Left lung (tissue), 10 donors: ENCODE data around the gene AUTS2. TPM values are rescaled to one million over a fixed set of nuclear protein-coding genes. Genes with fewer than 3 reads are reported as not detected.

Source experiments
- ATAC-seq: fragments of 200-7000 bp; cut with Tn5 transposase; one replicate; pipeline ENCODE4 v1.9.1; 2020; ENCODE audit warnings: moderate library complexity
- DNase-seq, 4 donors: peaks; one replicate each; pipeline ENCODE4 v3.0.0-alpha.2; 2013 to 2020
- H3K27ac ChIP-seq, 2 donors: fragments of 200-600 bp; sonication (generic) in 1 of 2; one replicate each; pipeline versions ENCODE4 v1.5.0 to v1.8.0; 2020 to 2021
- H3K27me3 ChIP-seq, 2 donors: fragments of 200-600 bp; sonication (generic) in 1 of 2; one replicate each; pipeline versions ENCODE4 v1.5.0 to v1.8.0; 2020 to 2021
- H3K36me3 ChIP-seq, 2 donors: fragments of 200-600 bp; sonication (generic) in 1 of 2; one replicate each; pipeline versions ENCODE4 v1.5.0 to v1.8.0; 2020 to 2021
- H3K4me1 ChIP-seq, 2 donors: fragments of 200-600 bp; one replicate each; pipeline ENCODE4 v1.8.0; 2021
- H3K4me3 ChIP-seq, 2 donors: fragments of 200-600 bp; sonication (generic) in 1 of 2; one replicate each; pipeline versions ENCODE4 v1.5.0 to v1.8.0; 2020 to 2021; ENCODE audit warnings: mild to moderate bottlenecking in 1 of 2
- H3K9me3 ChIP-seq, 2 donors: fragments of 200-600 bp; sonication (generic) in 1 of 2; one replicate each; pipeline versions ENCODE4 v1.5.0 to v1.8.0; 2020 to 2021
- intact Hi-C, 2 donors: fragments of 100-400 bp; cut with DNase I; formaldehyde crosslinking; loops; one replicate each; pipeline versions ENCODE4 v1.11.2 to v1.14.2; 2022
- polyA plus RNA-seq, 6 donors: library from polyadenylated mRNA; unstranded; fragments of 120-200 nt; gene quantifications; one replicate each; pipeline ENCODE4 v1.2.1, GENCODE V29; 2013; ENCODE audit not compliant: insufficient read length in 6 of 6
- total RNA-seq, 2 donors: library from RNA; stranded (reverse); fragmentation: NEBNext Ultra II Directional; extraction: Animal tissue kit (Norgen Biotek cat#: 25700); gene quantifications; one replicate each; pipeline ENCODE4 v1.2.1, GENCODE V29; 2021
- TF ChIP-seq, protein P1 (sequence below), 2 donors: fragments of 200-600 bp; sonication (generic) in 1 of 2; IDR thresholded peaks; one replicate each; pipeline versions ENCODE4 v1.5.0 to v1.8.0; 2021; ENCODE audit warnings: antibody characterized with exemption in 2 of 2
- donor health status: DM: no; HTN: yes; CAD: no.
- donor health status: DM: no; HTN: no; CAD: no.

AUTS2 gene
- total and polyA plus RNA-seq, 8 donors = 40.4 to 119 (median 103) TPM

DNA sequence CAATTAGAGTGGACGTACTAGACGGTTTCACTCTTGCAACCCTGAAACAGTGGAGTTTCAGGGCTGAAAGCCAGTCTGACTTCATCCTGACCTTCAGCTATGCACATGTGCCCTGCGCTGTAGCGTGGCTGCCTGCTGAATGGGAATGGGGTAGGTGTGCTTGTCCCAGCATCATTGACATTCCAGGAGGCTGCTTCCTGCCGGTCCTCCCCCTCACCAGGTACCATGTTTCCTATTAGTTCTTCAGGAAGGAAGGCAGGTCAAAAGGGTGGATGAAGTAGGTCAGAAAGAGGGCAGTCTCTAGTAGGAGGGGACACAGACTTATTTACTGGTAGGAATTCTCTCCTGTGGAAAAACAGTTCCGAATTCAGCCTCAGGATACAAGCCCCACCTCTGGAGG is 981.9 kb downstream of the AUTS2 start:
- Histone ChIP-seq H3K9me3 (no peaks in the 10 kb centered on the region), H3K36me3 (no peaks in the 10 kb centered on the region), H3K27ac (no peak overlapping the region), H3K27me3 (no peaks in the 10 kb centered on the region), H3K4me1 (no peaks in the 10 kb centered on the region), H3K4me3 (no peak overlapping the region)
- no peak for DNase-seq
- ATAC-seq = no peak
- TF ChIP-seq, protein P1, sequence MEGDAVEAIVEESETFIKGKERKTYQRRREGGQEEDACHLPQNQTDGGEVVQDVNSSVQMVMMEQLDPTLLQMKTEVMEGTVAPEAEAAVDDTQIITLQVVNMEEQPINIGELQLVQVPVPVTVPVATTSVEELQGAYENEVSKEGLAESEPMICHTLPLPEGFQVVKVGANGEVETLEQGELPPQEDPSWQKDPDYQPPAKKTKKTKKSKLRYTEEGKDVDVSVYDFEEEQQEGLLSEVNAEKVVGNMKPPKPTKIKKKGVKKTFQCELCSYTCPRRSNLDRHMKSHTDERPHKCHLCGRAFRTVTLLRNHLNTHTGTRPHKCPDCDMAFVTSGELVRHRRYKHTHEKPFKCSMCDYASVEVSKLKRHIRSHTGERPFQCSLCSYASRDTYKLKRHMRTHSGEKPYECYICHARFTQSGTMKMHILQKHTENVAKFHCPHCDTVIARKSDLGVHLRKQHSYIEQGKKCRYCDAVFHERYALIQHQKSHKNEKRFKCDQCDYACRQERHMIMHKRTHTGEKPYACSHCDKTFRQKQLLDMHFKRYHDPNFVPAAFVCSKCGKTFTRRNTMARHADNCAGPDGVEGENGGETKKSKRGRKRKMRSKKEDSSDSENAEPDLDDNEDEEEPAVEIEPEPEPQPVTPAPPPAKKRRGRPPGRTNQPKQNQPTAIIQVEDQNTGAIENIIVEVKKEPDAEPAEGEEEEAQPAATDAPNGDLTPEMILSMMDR (IDR thresholded peaks at IDR 0.05) = no peak
- intact Hi-C loops = no loop called here

DNA sequence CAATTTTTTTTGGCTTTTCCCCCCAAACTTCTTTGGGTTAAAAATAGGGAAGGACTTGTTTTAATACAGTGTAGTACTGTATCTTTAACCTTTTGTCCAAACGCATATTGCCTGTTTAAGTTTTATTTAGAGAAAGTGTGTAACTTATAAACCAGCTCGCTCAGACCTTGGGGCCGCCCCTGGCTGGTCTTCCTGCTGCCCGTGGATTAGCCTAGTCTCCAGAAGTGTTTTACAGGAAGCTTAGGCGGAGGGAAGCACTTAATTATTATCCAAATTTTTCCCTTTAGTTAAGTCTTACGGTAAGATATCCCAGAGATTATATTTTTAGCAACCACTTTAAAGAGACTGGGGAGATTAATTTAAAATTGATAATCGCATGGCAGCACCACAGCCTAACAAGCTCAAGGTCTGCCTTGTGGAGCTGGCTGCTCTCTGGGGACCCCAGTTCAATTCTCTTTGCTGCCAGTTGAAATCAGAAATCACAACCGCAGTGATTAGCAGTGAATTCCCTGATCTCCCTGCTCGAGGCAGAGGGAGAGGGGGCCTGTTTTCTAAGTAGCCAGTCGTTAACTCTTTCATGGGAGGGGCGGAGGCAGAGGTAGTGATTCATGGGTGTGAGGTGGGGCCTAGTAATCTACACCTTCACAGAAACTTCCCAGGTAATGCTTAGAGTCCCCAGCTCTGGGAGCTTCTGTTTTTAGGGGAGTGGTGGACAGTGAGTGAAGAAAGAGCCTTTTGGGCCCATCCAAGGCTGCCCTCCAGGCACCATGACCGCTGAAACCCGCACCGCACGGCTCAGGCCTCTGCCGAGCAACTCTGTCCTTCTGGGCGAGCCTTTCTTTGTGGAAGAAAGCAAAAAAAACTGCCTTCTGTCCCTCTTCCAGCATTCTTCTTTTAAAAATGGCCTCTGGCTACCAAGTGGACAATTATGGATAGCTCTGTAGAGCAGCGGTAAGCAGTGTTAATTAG is 984.9 kb downstream of the AUTS2 start:
- DNase-seq (no peak), ATAC-seq (no peak)
- H3K9me3 ChIP-seq = no peaks in the 10 kb centered on the region
- H3K36me3 ChIP-seq = no peaks in the 10 kb centered on the region
- H3K4me1 ChIP-seq = no peaks in the 10 kb centered on the region
- no peak overlapping the region for H3K4me3 ChIP-seq
- intact Hi-C loops = no loop called here
- H3K27ac ChIP-seq = no peak overlapping the region
- H3K27me3 ChIP-seq = no peaks in the 10 kb centered on the region
- TF ChIP-seq, protein P1 (IDR thresholded peaks at IDR 0.05) = no peak

DNA sequence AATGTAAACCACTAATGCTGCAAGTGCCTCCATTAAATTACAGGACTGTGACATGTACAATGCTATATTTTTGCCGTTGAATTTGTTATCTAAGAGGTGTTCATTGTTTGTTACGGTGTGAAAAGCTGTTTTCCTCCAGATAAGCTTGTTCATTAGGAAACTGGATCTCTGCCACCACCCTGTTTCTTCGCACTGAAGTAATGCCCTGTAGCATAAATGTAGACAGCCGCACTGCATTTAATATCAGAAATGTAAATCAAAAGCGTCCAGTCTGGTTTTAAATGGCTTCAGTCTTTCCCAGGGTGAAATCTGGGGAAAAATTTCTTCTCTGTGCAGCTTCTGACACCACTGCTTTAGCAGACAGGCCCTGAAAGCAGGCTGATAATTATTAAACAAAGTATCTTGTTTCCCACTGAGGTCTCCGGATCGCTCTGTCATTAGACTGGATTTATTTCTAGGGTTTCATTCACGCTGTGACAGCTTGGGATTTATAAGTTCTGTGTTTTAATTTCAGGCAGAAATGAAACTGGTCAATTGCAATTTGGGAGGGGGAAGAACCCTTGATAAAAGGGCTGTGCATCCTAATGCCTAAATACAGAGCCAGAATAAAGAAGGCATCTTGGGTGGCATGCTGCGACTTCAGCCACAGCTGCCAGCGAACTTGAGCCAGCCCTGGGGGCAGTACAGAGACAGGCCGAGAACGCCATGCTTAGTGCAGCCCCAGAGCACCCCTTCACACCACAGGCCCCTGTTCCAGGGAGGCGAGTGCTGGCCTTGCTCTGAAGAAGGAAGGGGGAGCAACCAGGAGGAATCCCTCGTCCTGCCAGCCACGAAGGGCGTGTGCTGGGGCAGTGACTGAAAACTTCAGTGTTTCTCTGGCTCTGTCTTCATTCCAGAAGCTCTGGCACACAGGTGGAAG is 985.9 kb downstream of the AUTS2 start:
- no peak for ATAC-seq
- no peaks in the 10 kb centered on the region for H3K9me3 ChIP-seq

DNA sequence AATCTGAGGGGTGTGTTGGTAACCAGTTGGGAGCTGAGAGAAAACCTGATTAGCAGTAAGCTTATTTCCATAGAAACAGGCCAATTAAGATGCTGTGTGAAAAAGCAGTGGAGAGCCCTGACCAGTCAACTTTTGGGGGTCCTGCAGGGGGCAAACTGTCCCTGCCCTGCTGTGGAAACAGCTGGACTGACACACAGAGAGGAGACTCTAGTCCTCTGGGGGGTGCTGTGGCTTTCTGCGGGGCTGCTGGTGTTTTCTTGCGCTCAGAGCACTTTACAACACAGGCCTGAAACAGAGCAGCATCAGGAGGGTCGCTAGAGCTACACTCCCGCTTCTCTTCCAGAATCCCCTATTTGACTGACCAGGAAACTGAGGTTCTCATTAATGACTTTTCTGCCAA is 986.8 kb downstream of the AUTS2 start:
- TF ChIP-seq, protein P1 (IDR thresholded peaks at IDR 0.05) = no peak
- H3K4me3 ChIP-seq = no peak overlapping the region
- no peaks in the 10 kb centered on the region for H3K9me3 ChIP-seq
- DNase-seq = no peak
- H3K27ac ChIP-seq = no peak overlapping the region
- H3K27me3 ChIP-seq = no peaks in the 10 kb centered on the region
- ATAC-seq = no peak
- H3K36me3 ChIP-seq = no peaks in the 10 kb centered on the region
- intact Hi-C loops = no loop called here
- no peaks in the 10 kb centered on the region for H3K4me1 ChIP-seq

More for the DNA sequence above, 985.9 kb downstream of the AUTS2 start:
- Histone ChIP-seq H3K4me1 (no peaks in the 10 kb centered on the region), H3K27ac (no peak overlapping the region), H3K36me3 (no peaks in the 10 kb centered on the region), H3K27me3 (no peaks in the 10 kb centered on the region), H3K4me3 (no peak overlapping the region)
- intact Hi-C loops = no loop called here
- no peak for DNase-seq
- TF ChIP-seq, protein P1 (IDR thresholded peaks at IDR 0.05) = no peak

DNA sequence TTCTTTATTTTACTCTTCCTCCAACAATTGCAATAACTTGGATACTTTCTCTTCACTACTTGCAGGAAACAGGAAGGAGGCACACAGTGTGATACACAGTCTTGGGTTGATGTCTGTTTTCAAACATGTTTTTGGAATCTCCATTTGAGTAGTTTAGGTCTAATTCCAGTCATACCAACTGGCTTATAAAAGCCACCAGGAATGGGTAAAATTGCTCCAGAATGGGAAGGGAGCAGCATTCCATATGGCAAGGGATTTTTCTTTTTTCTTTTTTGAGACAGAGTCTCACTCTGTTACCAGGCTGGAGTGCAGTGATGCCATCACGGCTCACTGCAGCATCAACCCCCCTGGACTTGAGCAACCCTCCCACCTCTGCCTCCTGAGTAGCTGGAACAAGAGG is 988.5 kb downstream of the AUTS2 start:
- intact Hi-C loops = no loop called here

More for the DNA sequence above, 988.5 kb downstream of the AUTS2 start:
- H3K4me3 ChIP-seq = no peak overlapping the region
- no peaks in the 10 kb centered on the region for H3K36me3 ChIP-seq
- H3K27me3 ChIP-seq = no peaks in the 10 kb centered on the region
- ATAC-seq = no peak
- TF ChIP-seq, protein P1 (IDR thresholded peaks at IDR 0.05) = no peak
- H3K9me3 ChIP-seq = no peaks in the 10 kb centered on the region
- no peak overlapping the region for H3K27ac ChIP-seq
- H3K4me1 ChIP-seq = no peaks in the 10 kb centered on the region
- DNase-seq = no peak
